GM19238 (cell line): ENCODE data around the gene KCTD19.

Experiments used
- DNase-seq: peaks from one replicate; pipeline ENCODE4 v3.0.0; 2011; ENCODE audit warnings: low spot score; ENCODE audit not compliant: insufficient read length

Gene KCTD19

GRCh38 chr16:67244387-67245185, 82.0 kb downstream of the KCTD19 start:
- DNase-seq: peak; percentile 91

GRCh38 chr16:67243481-67243880, 83.1 kb downstream of the KCTD19 start:
- DNase-seq: no peak

- no peak for DNase-seq
Measured at GRCh38 chr16:67242138-67242730, 84.3 kb downstream of the KCTD19 start.

- no peak for DNase-seq
Measured at GRCh38 chr16:67241008-67241900, 85.3 kb downstream of the KCTD19 start.

- DNase-seq: no peak
Measured at GRCh38 chr16:67240506-67240905, 86.0 kb downstream of the KCTD19 start.
